ENCODE data around the gene HNRNPU.

The HNRNPU gene

GRCh38 chr1:244800821-244801220 lies 63.5 kb downstream of the HNRNPU start:
- no peak for DNase-seq

Measured in effector CD4-positive, alpha-beta T cell (primary cell).